Mammary epithelial cell (primary cell): Measurements from ENCODE around the gene PTPRG.

ENCODE experiments used
- CTCF ChIP-seq, 2 donors: IDR thresholded peaks in 1 of 2; conservative IDR thresholded peaks in 1 of 2; 2 replicates each; pipeline ENCODE4 v1.5.1; 2011 to 2012; ENCODE audit warnings: inconsistent platforms in 2 of 2, low read length in 2 of 2, mild to moderate bottlenecking in 2 of 2, control low read depth in 1 of 2, low read depth in 1 of 2; ENCODE audit not compliant: insufficient read depth in 1 of 2; ENCODE audit errors: extremely low read depth in 1 of 2
- EZH2 ChIP-seq: IDR thresholded peaks from 2 replicates; pipeline ENCODE4 v1.6.1; 2012; ENCODE audit warnings: low read length, inconsistent platforms, borderline replicate concordance

- TF ChIP-seq CTCF (conservative IDR thresholded peaks at IDR 0.05 in 1 of 2, IDR thresholded peaks at IDR 0.05 in 1 of 2; ENCODE audit: extremely low read depth in 1 of 2, insufficient read depth in 1 of 2, low read depth in 1 of 2, low read length in 2 of 2), result no peak
- TF ChIP-seq EZH2, result no peak
Measured at GRCh38 chr3:61646360-61646759, 85.0 kb downstream of the PTPRG start.
